ENCODE data around the gene ATP6V0B.

Gene ATP6V0B

GRCh38 chr1:43953361-43953760 is 21.4 kb upstream of the ATP6V0B start:
- H3K9me3 Mint-ChIP-seq, result no peaks in the 10 kb centered on the region
- H3K27ac Mint-ChIP-seq, result no peak overlapping the region
- H3K27me3 Mint-ChIP-seq, result no peaks in the 10 kb centered on the region
- DNase-seq, result no peak
- peaks cover 53% of the 10 kb centered on the region for H3K36me3 Mint-ChIP-seq (ENCODE audit: low read depth)
- H3K4me3 Mint-ChIP-seq, result no peak overlapping the region
- peaks cover 26% of the 10 kb centered on the region for H3K4me1 Mint-ChIP-seq (ENCODE audit: low read depth)

DNA sequence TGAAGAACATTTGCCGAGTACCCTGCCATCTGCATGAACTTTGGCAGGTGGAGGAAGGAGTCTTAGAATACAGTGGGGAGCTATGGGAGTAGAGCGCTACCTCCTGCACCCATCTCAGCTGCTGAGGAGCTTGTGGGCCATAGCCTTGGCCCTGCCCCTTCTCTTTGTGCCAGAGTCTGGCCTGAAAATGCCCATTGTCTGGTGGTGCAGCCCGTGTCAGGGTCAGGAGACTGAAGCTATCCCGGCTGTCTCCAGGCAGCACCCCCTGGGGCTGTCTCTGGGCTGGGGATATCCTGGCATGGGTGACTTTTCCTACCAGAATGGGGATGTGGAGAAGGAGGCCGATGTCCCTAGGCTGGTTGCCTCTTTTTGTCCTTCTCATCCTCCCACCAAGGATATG is 20.7 kb upstream of the ATP6V0B start:
- H3K9me3 Mint-ChIP-seq, result no peaks in the 10 kb centered on the region
- peaks cover 58% of the 10 kb centered on the region for H3K36me3 Mint-ChIP-seq (ENCODE audit: low read depth)
- H3K27me3 Mint-ChIP-seq, result no peaks in the 10 kb centered on the region
- H3K4me1 Mint-ChIP-seq (ENCODE audit: low read depth), result peaks cover 20% of the 10 kb centered on the region
- no peak overlapping the region for H3K27ac Mint-ChIP-seq
- H3K4me3 Mint-ChIP-seq, result no peak overlapping the region
- DNase-seq, result no peak

DNA sequence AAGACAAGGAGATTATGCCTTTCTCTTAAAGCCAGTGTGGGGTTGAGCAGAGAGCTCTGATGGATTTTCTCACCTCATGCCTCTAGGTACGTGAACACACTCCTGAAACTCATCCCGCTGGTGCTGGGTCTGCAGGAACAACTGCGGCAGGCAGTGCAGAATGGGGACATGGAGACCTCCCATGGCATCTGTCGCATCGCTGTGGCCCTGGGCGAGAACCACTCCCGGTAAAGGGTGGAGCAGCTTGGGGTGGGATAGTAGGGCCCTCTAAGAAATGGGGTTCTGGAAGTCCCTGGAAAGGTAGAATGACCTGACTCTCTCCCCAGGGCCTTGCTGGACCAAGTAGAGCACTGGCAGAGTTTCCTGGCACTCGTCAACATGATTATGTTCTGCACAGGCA is 18.5 kb upstream of the ATP6V0B start:
- H3K36me3 Mint-ChIP-seq (ENCODE audit: low read depth), result peaks cover 46% of the 10 kb centered on the region
- H3K4me1 Mint-ChIP-seq (ENCODE audit: low read depth), result peaks cover 4% of the 10 kb centered on the region
- no peaks in the 10 kb centered on the region for H3K9me3 Mint-ChIP-seq
- H3K27me3 Mint-ChIP-seq, result no peaks in the 10 kb centered on the region
- no peak overlapping the region for H3K4me3 Mint-ChIP-seq
- H3K27ac Mint-ChIP-seq, result no peak overlapping the region
- no peak for DNase-seq

GRCh38 chr1:43957407-43958040 is 17.2 kb upstream of the ATP6V0B start:
- H3K4me3 Mint-ChIP-seq, result no peak overlapping the region
- H3K36me3 Mint-ChIP-seq (ENCODE audit: low read depth), result peaks cover 52% of the 10 kb centered on the region
- H3K4me1 Mint-ChIP-seq (ENCODE audit: low read depth), result no peaks in the 10 kb centered on the region
- H3K27me3 Mint-ChIP-seq, result no peaks in the 10 kb centered on the region
- DNase-seq, result no peak
- H3K27ac Mint-ChIP-seq, result no peak overlapping the region
- H3K9me3 Mint-ChIP-seq, result no peaks in the 10 kb centered on the region

GRCh38 chr1:43958351-43959255 is 16.2 kb upstream of the ATP6V0B start:
- Mint-ChIP-seq H3K9me3 (no peaks in the 10 kb centered on the region), H3K4me3 (no peak overlapping the region), H3K27ac (no peak overlapping the region), H3K36me3 (ENCODE audit: low read depth) (peaks cover 57% of the 10 kb centered on the region), H3K4me1 (ENCODE audit: low read depth) (no peaks in the 10 kb centered on the region), H3K27me3 (no peaks in the 10 kb centered on the region)
- DNase-seq, result no peak

- Mint-ChIP-seq H3K4me1 (ENCODE audit: low read depth) (no peaks in the 10 kb centered on the region), H3K4me3 (no peak overlapping the region), H3K36me3 (ENCODE audit: low read depth) (peaks cover 57% of the 10 kb centered on the region), H3K27me3 (no peaks in the 10 kb centered on the region), H3K27ac (no peak overlapping the region), H3K9me3 (no peaks in the 10 kb centered on the region)
- DNase-seq, result no peak
Observed at GRCh38 chr1:43960798-43961197, 14.0 kb upstream of the ATP6V0B start.

DNA sequence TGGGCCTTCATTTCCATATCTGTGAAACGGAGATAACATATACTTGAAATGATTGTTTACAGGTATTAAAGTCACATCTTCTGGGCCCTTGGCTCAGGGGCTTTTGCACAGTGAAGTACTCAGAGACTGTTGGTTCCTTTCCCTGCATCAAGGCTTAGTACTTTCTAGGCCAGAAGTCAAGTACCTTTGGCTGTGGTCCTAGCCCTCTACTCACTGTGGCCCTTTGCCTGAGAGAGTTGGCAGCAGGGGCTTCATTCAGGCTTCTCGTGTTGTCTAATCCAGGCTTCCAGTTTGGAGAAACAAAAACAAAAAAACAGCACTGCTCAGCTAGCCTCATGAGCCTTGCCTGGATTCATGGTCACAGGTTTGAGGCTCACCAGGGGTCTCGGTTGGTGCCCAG is 13.1 kb upstream of the ATP6V0B start:
- Mint-ChIP-seq H3K36me3 (ENCODE audit: low read depth) (peaks cover 53% of the 10 kb centered on the region), H3K4me1 (ENCODE audit: low read depth) (no peaks in the 10 kb centered on the region), H3K9me3 (no peaks in the 10 kb centered on the region), H3K27ac (no peak overlapping the region), H3K27me3 (no peaks in the 10 kb centered on the region), H3K4me3 (no peak overlapping the region)
- no peak for DNase-seq

- Mint-ChIP-seq H3K27me3 (no peaks in the 10 kb centered on the region), H3K36me3 (ENCODE audit: low read depth) (peaks cover 53% of the 10 kb centered on the region), H3K27ac (no peak overlapping the region), H3K9me3 (no peaks in the 10 kb centered on the region), H3K4me1 (ENCODE audit: low read depth) (no peaks in the 10 kb centered on the region), H3K4me3 (no peak overlapping the region)
- no peak for DNase-seq
Observed at GRCh38 chr1:43962324-43962723, 12.4 kb upstream of the ATP6V0B start.

GRCh38 chr1:43963006-43963405 is 11.8 kb upstream of the ATP6V0B start:
- Mint-ChIP-seq H3K27me3 (no peaks in the 10 kb centered on the region), H3K36me3 (ENCODE audit: low read depth) (peaks cover 53% of the 10 kb centered on the region), H3K4me1 (ENCODE audit: low read depth) (no peaks in the 10 kb centered on the region), H3K4me3 (no peak overlapping the region), H3K9me3 (no peaks in the 10 kb centered on the region), H3K27ac (no peak overlapping the region)
- DNase-seq, result no peak

- no peak for DNase-seq
- no peak overlapping the region for H3K27ac Mint-ChIP-seq
- H3K36me3 Mint-ChIP-seq (ENCODE audit: low read depth), result peaks cover 45% of the 10 kb centered on the region
- no peaks in the 10 kb centered on the region for H3K9me3 Mint-ChIP-seq
- no peaks in the 10 kb centered on the region for H3K27me3 Mint-ChIP-seq
- no peaks in the 10 kb centered on the region for H3K4me1 Mint-ChIP-seq (ENCODE audit: low read depth)
- no peak overlapping the region for H3K4me3 Mint-ChIP-seq
Observed at GRCh38 chr1:43963890-43964289, 10.9 kb upstream of the ATP6V0B start.

GRCh38 chr1:43965316-43965715 is 9.4 kb upstream of the ATP6V0B start:
- H3K4me3 Mint-ChIP-seq, result no peak overlapping the region
- no peak for DNase-seq
- H3K36me3 Mint-ChIP-seq (ENCODE audit: low read depth), result peaks cover 43% of the 10 kb centered on the region
- peaks cover 5% of the 10 kb centered on the region for H3K4me1 Mint-ChIP-seq (ENCODE audit: low read depth)
- H3K27ac Mint-ChIP-seq, result no peak overlapping the region
- H3K27me3 Mint-ChIP-seq, result no peaks in the 10 kb centered on the region
- no peaks in the 10 kb centered on the region for H3K9me3 Mint-ChIP-seq

DNA sequence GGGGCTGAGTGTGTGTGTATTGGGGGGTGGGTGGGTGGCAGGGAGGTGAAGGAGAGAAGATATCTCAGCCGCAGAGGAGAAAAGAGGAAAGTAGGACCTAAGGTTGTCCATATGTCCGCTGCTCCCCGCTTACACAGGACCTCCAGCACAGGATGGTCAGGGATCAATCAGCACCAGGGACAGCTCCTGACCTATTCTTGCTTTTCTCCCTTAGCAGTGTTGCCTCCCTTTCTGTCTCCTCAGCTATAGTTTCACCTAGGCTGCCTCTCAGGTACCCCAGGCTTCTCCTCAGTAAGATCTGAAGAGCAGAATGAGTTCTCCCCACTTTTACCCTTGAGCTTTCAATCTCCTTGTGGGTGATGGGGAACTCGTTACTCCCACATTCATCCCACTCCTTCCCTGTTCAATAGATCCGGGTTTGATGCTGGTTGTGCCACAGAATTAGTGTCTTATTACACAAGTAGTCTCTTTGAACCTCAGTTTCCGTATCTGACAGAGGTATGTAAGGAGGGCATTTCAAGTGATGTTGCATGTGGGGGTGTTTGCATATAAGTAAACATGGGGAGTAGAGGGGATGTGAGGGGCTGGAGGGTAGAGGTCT is 6.3 kb upstream of the ATP6V0B start:
- H3K4me1 Mint-ChIP-seq (ENCODE audit: low read depth), result peaks cover 25% of the 10 kb centered on the region
- DNase-seq, result no peak
- H3K9me3 Mint-ChIP-seq, result no peaks in the 10 kb centered on the region
- H3K4me3 Mint-ChIP-seq, result no peak overlapping the region
- H3K27me3 Mint-ChIP-seq, result no peaks in the 10 kb centered on the region
- no peak overlapping the region for H3K27ac Mint-ChIP-seq
- H3K36me3 Mint-ChIP-seq (ENCODE audit: low read depth), result peaks cover 55% of the 10 kb centered on the region

- no peak for DNase-seq
- Mint-ChIP-seq H3K36me3 (ENCODE audit: low read depth) (peaks cover 64% of the 10 kb centered on the region), H3K27me3 (no peaks in the 10 kb centered on the region), H3K4me3 (peak overlapping the region; percentile 99), H3K4me1 (ENCODE audit: low read depth) (peaks cover 35% of the 10 kb centered on the region), H3K27ac (peak overlapping the region; percentile 51), H3K9me3 (no peaks in the 10 kb centered on the region)
Observed at GRCh38 chr1:43969416-43969745, 5.4 kb upstream of the ATP6V0B start.

DNA sequence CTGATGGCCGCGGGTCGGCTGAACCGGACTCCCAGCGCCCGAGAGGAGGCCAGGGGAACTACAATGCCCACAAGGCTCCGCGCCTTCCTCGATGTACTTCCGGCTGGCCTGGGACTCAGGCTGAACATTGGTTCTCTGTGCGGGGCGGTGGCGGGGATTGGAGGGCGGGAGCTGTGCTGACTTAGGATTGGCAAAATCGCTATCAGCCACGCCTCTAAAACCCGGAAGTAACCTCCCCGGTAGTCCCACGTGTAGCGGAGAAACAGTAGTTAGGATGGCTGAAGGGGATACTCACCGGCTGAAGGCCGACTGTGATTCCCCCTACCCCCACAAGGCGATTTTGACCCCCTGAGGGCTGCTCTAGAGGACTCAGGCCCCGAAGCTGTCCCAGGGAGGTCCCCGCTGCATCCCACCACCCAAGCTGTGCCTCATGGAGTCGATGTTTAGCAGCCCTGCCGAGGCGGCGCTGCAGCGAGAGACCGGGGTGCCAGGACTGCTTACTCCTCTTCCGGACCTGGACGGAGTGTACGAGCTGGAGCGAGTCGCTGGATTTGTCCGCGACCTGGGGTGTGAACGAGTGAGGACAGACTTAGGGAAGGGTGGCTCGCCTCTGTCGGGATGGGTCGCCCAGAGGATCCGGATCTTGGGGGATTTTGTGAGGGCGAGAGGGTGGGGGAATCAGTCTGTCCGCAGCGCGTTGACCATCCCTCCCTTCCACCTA is 4.9 kb upstream of the ATP6V0B start, which contains the start of gene DPH2:
DPH2 (plus strand) TSS at position 265 of the 721 bp plus-strand sequence; CDS start at position 431, 166 bp downstream.
- peaks cover 35% of the 10 kb centered on the region for H3K4me1 Mint-ChIP-seq (ENCODE audit: low read depth)
- peak; percentile 95 for DNase-seq
- no peaks in the 10 kb centered on the region for H3K27me3 Mint-ChIP-seq
- peaks cover 64% of the 10 kb centered on the region for H3K36me3 Mint-ChIP-seq (ENCODE audit: low read depth)
- H3K4me3 Mint-ChIP-seq, result peak within 1 kb of the TSS; percentile 99
- peak within 1 kb of the TSS; percentile 97 for H3K27ac Mint-ChIP-seq
- H3K9me3 Mint-ChIP-seq, result no peaks in the 10 kb centered on the region

Data from activated T-cell treated with anti-CD3 and anti-CD28 coated beads, Interleukin-2, amount 50 U/mL, for 24 hours (primary cell).